ENCODE results near the gene CERK.

CERK gene

DNA sequence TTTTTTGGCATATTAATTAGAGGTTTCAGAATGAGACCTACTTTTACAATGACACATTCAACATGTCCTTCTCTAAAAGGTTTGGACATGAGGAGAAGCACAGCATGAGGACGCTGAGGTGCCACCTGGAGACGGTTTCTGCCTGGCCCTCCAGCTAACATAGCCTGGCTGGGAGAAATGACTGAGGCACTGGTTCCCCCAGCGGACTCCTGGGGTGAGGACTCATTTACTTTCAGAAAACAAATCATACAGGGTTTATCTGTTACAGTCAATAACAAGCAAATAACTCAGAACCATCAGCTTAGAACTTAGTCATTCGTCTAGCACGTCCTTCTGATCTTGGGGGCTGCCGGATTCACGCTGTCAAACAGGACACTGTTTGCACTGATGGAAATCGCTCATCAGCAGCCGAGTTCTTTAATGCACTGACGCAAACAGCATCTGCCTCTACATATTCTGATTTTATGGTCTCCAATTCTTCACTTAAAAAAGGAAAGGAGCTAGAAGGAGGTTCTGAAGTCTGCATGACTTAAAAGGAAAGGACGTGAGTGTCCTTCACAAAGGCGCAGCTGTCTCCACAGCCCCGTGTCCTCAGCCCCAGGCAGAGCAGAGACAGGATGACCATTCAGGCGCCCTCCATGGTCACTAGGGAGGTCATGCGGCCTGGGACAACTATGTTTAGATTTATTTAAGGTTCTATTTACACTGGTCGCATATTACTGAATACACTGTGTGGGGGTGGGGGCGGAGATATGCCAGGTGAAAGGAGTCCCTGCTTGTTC lies 44.2 kb downstream of the CERK start:
- H3K27ac ChIP-seq (ENCODE audit: low read length) = no peak overlapping the region
- no peak overlapping the region for H3K9ac ChIP-seq (ENCODE audit: low read depth, low read length)
- peaks cover 81% of the 10 kb centered on the region for H3K36me3 ChIP-seq (ENCODE audit: insufficient read depth, low read depth, low read length)
- no peaks in the 10 kb centered on the region for H3K4me1 ChIP-seq (ENCODE audit: insufficient read depth, low read length)
- H3K27me3 ChIP-seq (ENCODE audit: insufficient read depth, low read length) = no peaks in the 10 kb centered on the region
- no peaks in the 10 kb centered on the region for H3K9me3 ChIP-seq (ENCODE audit: insufficient read depth, low read depth, low read length)
- no peak overlapping the region for H3K4me3 ChIP-seq (ENCODE audit: low read length)

DNA sequence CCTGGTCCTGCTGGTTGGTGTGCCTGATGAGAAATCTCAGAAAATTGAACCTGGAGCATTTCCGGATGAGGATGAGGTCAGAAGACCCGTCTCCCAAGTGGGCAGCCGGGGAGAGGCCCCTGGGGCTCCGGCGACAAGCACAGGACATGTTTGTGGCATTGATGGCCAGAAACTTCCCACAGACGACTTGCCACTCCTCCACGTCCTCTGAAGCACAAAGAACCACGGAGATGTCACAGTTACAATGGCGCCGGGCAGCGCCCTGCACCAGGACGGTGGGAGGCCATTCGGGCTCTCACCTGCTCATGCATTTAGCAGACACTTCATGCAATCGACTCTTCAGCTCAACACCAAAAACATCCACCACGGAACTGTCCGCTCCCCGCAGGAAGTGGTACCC lies 46.5 kb downstream of the CERK start:
- Histone ChIP-seq H3K9ac (ENCODE audit: low read depth, low read length) (no peak overlapping the region), H3K4me3 (ENCODE audit: low read length) (no peak overlapping the region), H3K27ac (ENCODE audit: low read length) (no peak overlapping the region), H3K27me3 (ENCODE audit: insufficient read depth, low read length) (no peaks in the 10 kb centered on the region), H3K9me3 (ENCODE audit: insufficient read depth, low read depth, low read length) (no peaks in the 10 kb centered on the region), H3K4me1 (ENCODE audit: insufficient read depth, low read length) (no peaks in the 10 kb centered on the region), H3K36me3 (ENCODE audit: insufficient read depth, low read depth, low read length) (peaks cover 73% of the 10 kb centered on the region)

DNA sequence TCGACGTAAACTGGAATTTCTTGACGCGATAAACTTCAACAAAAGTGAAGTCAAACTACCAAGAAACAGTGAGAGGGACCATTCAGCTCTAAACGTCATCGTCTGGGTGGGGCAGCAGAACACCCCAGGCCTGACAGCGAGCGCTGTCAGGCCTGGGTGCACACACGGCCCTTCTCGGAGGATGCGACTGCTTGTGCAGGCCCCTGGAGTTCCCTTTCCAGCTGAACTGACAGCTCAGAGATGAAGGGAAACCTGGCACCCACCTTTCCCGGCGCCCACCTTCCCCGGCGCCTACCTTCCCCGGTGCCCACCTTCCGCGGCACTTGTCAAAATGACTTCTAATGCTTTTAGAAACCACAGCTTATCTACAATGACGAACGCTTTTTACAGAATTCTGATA lies 47.9 kb downstream of the CERK start:
- H3K27ac ChIP-seq (ENCODE audit: low read length) = no peak overlapping the region
- H3K27me3 ChIP-seq (ENCODE audit: insufficient read depth, low read length) = no peaks in the 10 kb centered on the region
- H3K9me3 ChIP-seq (ENCODE audit: insufficient read depth, low read depth, low read length) = no peaks in the 10 kb centered on the region
- H3K9ac ChIP-seq (ENCODE audit: low read depth, low read length) = no peak overlapping the region
- no peak overlapping the region for H3K4me3 ChIP-seq (ENCODE audit: low read length)
- H3K4me1 ChIP-seq (ENCODE audit: insufficient read depth, low read length) = no peaks in the 10 kb centered on the region
- peaks cover 73% of the 10 kb centered on the region for H3K36me3 ChIP-seq (ENCODE audit: insufficient read depth, low read depth, low read length)

DNA sequence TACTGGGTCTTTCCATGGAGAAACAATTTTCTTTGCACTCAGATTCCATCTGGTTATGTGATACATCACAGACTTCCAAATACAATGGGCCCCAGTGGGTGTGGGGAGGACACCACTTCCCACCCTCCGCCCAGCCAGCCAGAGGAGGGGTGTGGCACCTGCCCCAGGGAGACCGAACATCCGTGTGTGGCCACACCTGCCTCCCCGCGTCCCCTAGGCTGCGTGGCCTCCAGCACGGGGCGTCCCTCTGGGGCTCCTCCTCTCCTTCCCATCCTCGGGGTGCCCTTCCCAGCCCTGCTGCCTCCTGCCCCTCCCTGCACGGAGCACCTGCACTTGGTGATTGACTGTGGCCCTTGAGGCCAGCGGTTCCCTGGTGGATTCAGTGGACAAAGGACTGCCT lies 49.1 kb downstream of the CERK start:
- no peak overlapping the region for H3K27ac ChIP-seq (ENCODE audit: low read length)
- H3K9me3 ChIP-seq (ENCODE audit: insufficient read depth, low read depth, low read length) = no peaks in the 10 kb centered on the region
- no peaks in the 10 kb centered on the region for H3K27me3 ChIP-seq (ENCODE audit: insufficient read depth, low read length)
- H3K4me3 ChIP-seq (ENCODE audit: low read length) = no peak overlapping the region
- no peak overlapping the region for H3K9ac ChIP-seq (ENCODE audit: low read depth, low read length)
- H3K36me3 ChIP-seq (ENCODE audit: insufficient read depth, low read depth, low read length) = peaks cover 65% of the 10 kb centered on the region
- H3K4me1 ChIP-seq (ENCODE audit: insufficient read depth, low read length) = no peaks in the 10 kb centered on the region

DNA sequence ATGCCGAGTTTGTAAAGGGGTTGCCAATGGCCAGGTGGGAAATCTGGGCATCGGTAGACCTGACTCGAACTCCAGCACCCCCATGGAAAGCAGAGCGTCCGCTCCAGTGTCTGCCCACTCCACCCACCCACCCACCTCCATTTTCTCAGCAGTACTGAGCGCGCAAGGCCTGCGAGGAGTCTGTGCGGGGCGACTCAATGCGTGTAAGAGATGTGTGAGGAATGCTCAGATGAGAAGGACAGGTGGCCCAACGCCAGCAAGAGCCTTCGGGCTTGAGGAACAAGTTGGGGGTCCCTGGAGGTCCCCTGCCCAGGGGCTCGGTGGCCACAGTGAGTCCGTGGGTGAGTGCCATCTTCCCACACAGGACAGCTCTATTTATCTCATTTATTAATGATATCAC lies 50.6 kb downstream of the CERK start:
- Histone ChIP-seq H3K36me3 (ENCODE audit: insufficient read depth, low read depth, low read length) (peaks cover 54% of the 10 kb centered on the region), H3K9ac (ENCODE audit: low read depth, low read length) (no peak overlapping the region), H3K27me3 (ENCODE audit: insufficient read depth, low read length) (no peaks in the 10 kb centered on the region), H3K9me3 (ENCODE audit: insufficient read depth, low read depth, low read length) (no peaks in the 10 kb centered on the region), H3K4me1 (ENCODE audit: insufficient read depth, low read length) (no peaks in the 10 kb centered on the region), H3K4me3 (ENCODE audit: low read length) (no peak overlapping the region), H3K27ac (ENCODE audit: low read length) (no peak overlapping the region)

DNA sequence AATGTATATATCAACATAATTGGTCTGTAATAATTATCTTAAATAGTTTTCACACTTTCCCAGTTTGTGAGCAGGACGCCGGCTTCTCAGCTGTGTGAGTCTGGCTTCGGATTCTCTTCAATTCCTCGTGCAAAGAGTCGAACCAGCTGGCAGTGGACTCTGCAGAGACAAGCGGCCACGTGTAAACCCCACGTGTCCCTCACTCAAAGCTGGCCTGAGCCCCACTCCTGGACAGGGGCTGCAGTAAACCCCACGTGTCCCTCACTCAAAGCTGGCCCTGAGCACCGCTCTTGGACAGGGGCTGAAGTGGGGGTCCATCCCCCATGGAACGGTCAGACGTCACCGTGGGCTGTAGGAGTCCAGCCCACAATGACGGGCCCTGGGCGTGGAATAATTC lies 51.0 kb downstream of the CERK start:
- Histone ChIP-seq H3K4me3 (ENCODE audit: low read length) (no peak overlapping the region), H3K36me3 (ENCODE audit: insufficient read depth, low read depth, low read length) (peaks cover 54% of the 10 kb centered on the region), H3K9ac (ENCODE audit: low read depth, low read length) (no peak overlapping the region), H3K4me1 (ENCODE audit: insufficient read depth, low read length) (no peaks in the 10 kb centered on the region), H3K27me3 (ENCODE audit: insufficient read depth, low read length) (no peaks in the 10 kb centered on the region), H3K27ac (ENCODE audit: low read length) (no peak overlapping the region), H3K9me3 (ENCODE audit: insufficient read depth, low read depth, low read length) (no peaks in the 10 kb centered on the region)

DNA sequence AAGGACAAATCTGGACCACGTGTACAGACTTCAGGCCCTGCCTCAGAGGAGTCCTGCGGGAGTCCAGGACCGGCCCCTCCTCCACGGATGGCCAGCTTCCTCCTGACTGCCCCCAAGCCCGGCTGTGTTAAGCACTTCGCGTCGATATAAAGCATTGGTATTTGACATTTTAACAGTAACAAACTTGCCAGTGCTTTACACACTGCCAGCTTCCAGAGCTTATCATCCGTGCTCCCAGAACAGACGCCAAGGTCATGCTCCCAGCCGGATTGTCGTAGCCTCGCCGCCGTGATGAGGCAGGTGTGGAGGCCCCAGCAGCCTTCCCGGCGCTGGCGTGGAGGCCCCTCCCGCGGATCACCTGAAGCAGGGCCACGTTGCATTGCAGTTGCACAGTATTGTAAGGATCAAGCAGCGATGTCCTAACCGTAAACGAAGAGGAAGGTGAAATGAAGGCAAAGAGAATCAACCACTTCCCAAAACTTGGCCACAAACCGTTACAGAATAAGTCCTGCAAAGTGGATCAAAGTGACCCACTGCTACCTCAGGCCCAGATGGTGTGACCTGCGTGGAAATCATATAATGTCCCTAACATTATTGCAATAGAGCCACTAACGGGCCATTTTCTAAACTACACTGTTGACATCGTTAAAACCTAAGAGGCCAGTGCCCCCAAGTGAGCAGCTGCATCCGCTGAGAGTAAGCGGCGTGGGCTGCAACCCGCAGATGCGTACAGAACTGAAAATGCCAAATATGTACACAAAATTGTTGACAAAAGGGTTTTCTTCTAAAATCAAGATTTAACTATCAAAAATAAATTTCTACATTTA lies 51.6 kb downstream of the CERK start:
- no peaks in the 10 kb centered on the region for H3K27me3 ChIP-seq (ENCODE audit: insufficient read depth, low read length)
- no peak overlapping the region for H3K27ac ChIP-seq (ENCODE audit: low read length)
- no peaks in the 10 kb centered on the region for H3K4me1 ChIP-seq (ENCODE audit: insufficient read depth, low read length)
- H3K9me3 ChIP-seq (ENCODE audit: insufficient read depth, low read depth, low read length) = no peaks in the 10 kb centered on the region
- H3K36me3 ChIP-seq (ENCODE audit: insufficient read depth, low read depth, low read length) = peaks cover 48% of the 10 kb centered on the region
- H3K4me3 ChIP-seq (ENCODE audit: low read length) = no peak overlapping the region
- no peak overlapping the region for H3K9ac ChIP-seq (ENCODE audit: low read depth, low read length)

DNA sequence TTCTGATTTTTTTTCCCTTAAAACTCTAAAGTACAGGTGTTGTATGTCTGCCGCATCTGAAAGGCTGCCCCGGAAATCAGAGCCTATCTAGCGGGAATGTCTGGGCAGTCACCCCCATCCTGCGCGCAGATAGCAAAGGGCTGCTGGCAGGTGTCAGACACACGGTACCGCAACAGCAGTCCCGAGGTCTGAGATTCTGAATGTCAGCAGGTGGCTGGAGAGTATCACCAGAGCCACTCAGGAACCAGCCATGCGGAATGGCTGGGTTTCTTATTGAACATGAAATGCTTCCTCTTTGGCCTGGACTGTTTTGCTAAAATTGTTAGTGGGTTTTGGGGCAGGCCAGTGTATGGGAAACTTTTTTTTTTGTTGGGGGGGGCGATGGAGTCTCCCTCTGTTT lies 53.3 kb downstream of the CERK start:
- Histone ChIP-seq H3K4me3 (ENCODE audit: low read length) (no peak overlapping the region), H3K36me3 (ENCODE audit: insufficient read depth, low read depth, low read length) (peaks cover 31% of the 10 kb centered on the region), H3K9ac (ENCODE audit: low read depth, low read length) (no peak overlapping the region), H3K4me1 (ENCODE audit: insufficient read depth, low read length) (no peaks in the 10 kb centered on the region), H3K9me3 (ENCODE audit: insufficient read depth, low read depth, low read length) (no peaks in the 10 kb centered on the region), H3K27ac (ENCODE audit: low read length) (no peak overlapping the region), H3K27me3 (ENCODE audit: insufficient read depth, low read length) (no peaks in the 10 kb centered on the region)

DNA sequence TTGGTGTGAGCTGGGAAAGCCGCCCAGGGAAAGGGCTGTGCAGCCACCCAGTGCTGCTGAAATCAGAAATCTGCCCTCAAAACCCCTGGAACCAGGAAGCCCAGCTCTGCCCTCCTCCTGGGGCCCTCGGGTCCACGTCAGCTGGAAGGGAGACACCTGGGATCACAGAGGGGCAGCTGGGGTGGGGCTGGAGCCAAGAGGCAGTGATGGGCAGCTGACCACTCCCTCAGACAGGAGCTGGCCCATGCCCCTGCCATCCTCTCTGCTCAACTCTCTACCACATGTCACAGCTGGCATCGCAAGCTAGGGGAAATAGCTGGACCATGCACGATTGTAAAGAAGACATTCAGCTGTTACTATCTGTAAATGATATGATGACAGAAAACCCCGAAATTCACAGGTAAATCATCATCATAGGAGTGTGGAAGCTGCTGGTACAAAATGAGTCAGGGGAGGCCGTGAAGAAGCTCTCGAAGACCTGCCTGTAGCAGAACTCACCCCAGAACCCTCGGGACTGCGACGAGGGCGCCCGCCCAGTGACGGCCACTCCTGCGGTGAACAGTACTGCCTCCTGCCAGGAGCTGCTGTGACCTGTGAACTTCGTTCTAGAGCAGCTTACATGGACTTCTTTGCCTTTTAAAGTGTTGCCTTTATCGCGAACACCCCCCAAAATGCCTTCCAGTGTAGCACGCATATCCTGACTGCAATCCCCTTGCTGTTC lies 55.9 kb downstream of the CERK start:
- H3K27ac ChIP-seq (ENCODE audit: low read length) = no peak overlapping the region
- H3K36me3 ChIP-seq (ENCODE audit: insufficient read depth, low read depth, low read length) = peaks cover 18% of the 10 kb centered on the region
- H3K9me3 ChIP-seq (ENCODE audit: insufficient read depth, low read depth, low read length) = no peaks in the 10 kb centered on the region
- H3K4me3 ChIP-seq (ENCODE audit: low read length) = no peak overlapping the region
- no peaks in the 10 kb centered on the region for H3K4me1 ChIP-seq (ENCODE audit: insufficient read depth, low read length)
- H3K9ac ChIP-seq (ENCODE audit: low read depth, low read length) = no peak overlapping the region
- no peaks in the 10 kb centered on the region for H3K27me3 ChIP-seq (ENCODE audit: insufficient read depth, low read length)

DNA sequence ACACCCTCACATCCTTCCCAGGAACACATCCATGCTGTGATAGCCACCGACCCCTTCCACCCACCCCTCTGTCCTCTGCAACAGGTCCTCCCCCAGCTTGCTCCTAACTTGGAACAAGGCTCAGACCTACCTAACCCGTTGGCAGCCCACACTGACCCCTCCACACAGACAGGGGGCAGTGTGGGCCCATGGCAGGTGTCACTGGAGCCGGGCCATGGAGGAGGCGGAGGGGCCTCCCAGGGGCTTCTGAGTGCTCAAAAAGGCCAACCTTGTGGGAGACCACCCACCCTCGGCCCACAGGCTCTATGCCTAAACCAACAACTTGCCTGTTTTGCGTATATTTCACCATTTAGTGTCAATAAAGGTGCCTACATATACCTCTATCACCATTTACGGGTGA lies 57.0 kb downstream of the CERK start:
- no peaks in the 10 kb centered on the region for H3K9me3 ChIP-seq (ENCODE audit: insufficient read depth, low read depth, low read length)
- H3K4me3 ChIP-seq (ENCODE audit: low read length) = no peak overlapping the region
- H3K36me3 ChIP-seq (ENCODE audit: insufficient read depth, low read depth, low read length) = peaks cover 7% of the 10 kb centered on the region
- H3K27me3 ChIP-seq (ENCODE audit: insufficient read depth, low read length) = no peaks in the 10 kb centered on the region
- no peaks in the 10 kb centered on the region for H3K4me1 ChIP-seq (ENCODE audit: insufficient read depth, low read length)
- H3K27ac ChIP-seq (ENCODE audit: low read length) = no peak overlapping the region
- no peak overlapping the region for H3K9ac ChIP-seq (ENCODE audit: low read depth, low read length)

DNA sequence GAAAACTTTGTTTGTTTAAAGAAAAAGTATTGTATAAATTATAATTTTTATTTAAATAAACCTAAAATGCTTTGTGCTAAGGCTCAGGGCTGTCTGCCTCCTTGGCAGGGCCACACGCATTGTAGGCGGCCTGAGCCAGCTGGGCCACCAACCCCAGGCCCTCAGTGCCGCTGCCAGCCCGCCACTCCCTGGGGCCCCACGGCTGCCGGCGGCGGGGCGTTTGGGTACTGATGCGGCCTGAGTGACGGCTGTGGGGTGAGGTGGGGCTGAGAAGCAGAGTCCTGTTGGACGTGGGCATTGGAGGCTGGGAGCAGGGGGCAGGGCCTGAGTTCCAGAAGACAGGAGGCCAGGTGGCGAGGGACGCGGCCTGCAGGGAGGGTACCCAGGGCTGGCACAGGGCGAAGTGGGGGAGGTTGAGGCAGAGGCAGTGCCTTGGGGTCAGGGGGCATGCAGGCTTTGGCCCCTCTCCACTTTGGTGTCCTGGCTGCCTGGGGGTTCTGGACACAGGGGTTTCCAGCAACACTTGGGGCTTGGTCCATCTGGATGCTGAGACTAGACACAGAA lies 58.3 kb downstream of the CERK start:
- Histone ChIP-seq H3K9me3 (ENCODE audit: insufficient read depth, low read depth, low read length) (no peaks in the 10 kb centered on the region), H3K27me3 (ENCODE audit: insufficient read depth, low read length) (no peaks in the 10 kb centered on the region), H3K9ac (ENCODE audit: low read depth, low read length) (no peak overlapping the region), H3K4me1 (ENCODE audit: insufficient read depth, low read length) (no peaks in the 10 kb centered on the region), H3K27ac (ENCODE audit: low read length) (no peak overlapping the region), H3K36me3 (ENCODE audit: insufficient read depth, low read depth, low read length) (no peaks in the 10 kb centered on the region), H3K4me3 (ENCODE audit: low read length) (no peak overlapping the region)

All from iPS-20b (cell line).